ENCODE results near the gene CHMP5.

DNA sequence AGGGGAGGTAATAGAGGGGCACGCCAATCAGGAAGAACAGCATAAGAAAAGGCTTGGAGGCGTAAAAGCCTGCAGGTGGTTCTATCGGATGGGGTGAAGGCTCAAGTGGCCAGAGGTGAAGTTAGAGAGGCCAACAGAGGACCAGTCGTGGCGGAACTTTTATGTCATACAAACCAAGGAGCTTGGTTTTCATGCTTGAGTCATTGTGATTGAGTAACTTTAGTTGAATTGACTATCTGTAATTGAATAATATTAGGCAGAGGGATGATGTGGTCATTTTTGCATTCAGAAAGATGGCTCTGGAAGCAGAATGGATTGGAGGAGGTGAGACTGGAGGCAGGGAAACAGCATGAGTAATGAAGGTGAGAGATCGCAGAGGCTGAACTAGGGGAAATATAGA, 32.0 kb upstream of the CHMP5 start:
- TF ChIP-seq SRF (IDR thresholded peaks at IDR 0.05; ENCODE audit: low read depth) (no peak), MAX (IDR thresholded peaks at IDR 0.05) (no peak)

All from HCT116 (cell line).